ENCODE measurements around the gene PML. TPM values are rescaled to one million over a fixed set of nuclear protein-coding genes. Genes with fewer than 3 reads are reported as not detected.

Gene PML
- total and polyA plus RNA-seq, 2 of the 4 experiments (the other 2 are of a cell fraction), result 8.8 to 22.6 TPM

- no peak for TF ChIP-seq FOS (IDR thresholded peaks at IDR 0.05; ENCODE audit: low read depth, low read length)
Measured at GRCh38 chr15:73986055-73986775, 8.3 kb upstream of the PML start (continued).

DNA sequence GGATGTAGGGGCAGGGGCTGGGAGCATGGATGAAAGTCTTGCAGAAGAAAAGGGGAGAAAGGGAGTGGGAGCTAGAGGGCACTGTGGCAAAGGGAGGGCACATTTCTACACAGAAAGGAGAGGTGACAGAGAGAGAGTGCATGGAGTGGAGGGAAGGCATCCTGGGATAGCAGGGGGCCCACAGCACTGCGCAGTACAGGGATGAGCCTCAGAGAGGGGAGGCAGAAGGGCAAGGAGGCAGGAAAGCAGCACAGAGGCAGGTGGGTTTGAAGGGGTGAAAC lies 7.8 kb upstream of the PML start:
- Histone ChIP-seq H3K27me3 (ENCODE audit: control insufficient read depth, insufficient read depth, low read length) (no peaks in the 10 kb centered on the region), H3K9ac (ENCODE audit: low read depth, low read length) (no peak overlapping the region), H3K4me2 (ENCODE audit: low read depth, low read length) (no peak overlapping the region), H3K14ac (replicated peaks; ENCODE audit: low read depth, low read length) (no peak overlapping the region), H2BK20ac (ENCODE audit: low read depth, low read length) (no peak overlapping the region), H2BK120ac (ENCODE audit: low read depth, low read length) (peak overlapping the region; percentile 16; the same call in 1 of the 2 replicates), H4K91ac (ENCODE audit: insufficient read depth, low read depth, low read length) (no peak overlapping the region), H3K4ac (ENCODE audit: low read depth, low read length) (peak overlapping the region; percentile 16; the same call in 1 of the 2 replicates), H4K8ac (ENCODE audit: low read depth in 2 of 2, low read length in 2 of 2) (no peak overlapping the region), H3K27ac (ENCODE audit: insufficient read depth, low read length) (no peak overlapping the region), H4K20me1 (ENCODE audit: insufficient read depth, low read length) (no peaks in the 10 kb centered on the region), H2BK15ac (ENCODE audit: low read depth, low read length) (no peak overlapping the region), H3K4me1 (ENCODE audit: control insufficient read depth, insufficient read depth, low read length) (peaks cover 54% of the 10 kb centered on the region), H3K23ac (ENCODE audit: low read depth, low read length) (no peak overlapping the region), H3K18ac (ENCODE audit: low read depth, low read length) (no peak overlapping the region), H3K9me1 (ENCODE audit: insufficient read depth, low read length) (peaks cover 47% of the 10 kb centered on the region), H3K36me3 (ENCODE audit: control insufficient read depth, insufficient read depth, low read length) (no peaks in the 10 kb centered on the region), H3K4me3 (ENCODE audit: insufficient read depth, low read depth, low read length) (no peak overlapping the region), H2AK5ac (ENCODE audit: low read depth, low read length) (peak overlapping the region; percentile 30; the same call in 1 of the 2 replicates), H2BK5ac (ENCODE audit: low read depth, low read length, poor library complexity, severe bottlenecking) (peak overlapping the region; percentile 12), H3K56ac (ENCODE audit: extremely low read depth, insufficient read depth, low read length) (no peak overlapping the region), H4K5ac (ENCODE audit: low read depth, low read length) (peak overlapping the region; percentile 11; the same call in 1 of the 2 replicates), H2AFZ (replicated peaks; ENCODE audit: low read length, poor library complexity) (peak overlapping the region; percentile 46), H2AK9ac (replicated peaks; ENCODE audit: low read depth, low read length, poor library complexity) (peak overlapping the region; percentile 32), H3K79me1 (ENCODE audit: low read depth in 1 of 2, low read length in 2 of 2) (peaks cover 0 to 40% of the 10 kb centered on the region in 2 experiments; a peak in 3 of 4 replicates), H3K9me3 (ENCODE audit: control insufficient read depth, insufficient read depth, low read length) (no peaks in the 10 kb centered on the region)
- POLR2A ChIA-PET (ENCODE audit: unreplicated experiment), result no interaction called here
- CTCF ChIA-PET, result no interaction called here
- dilution Hi-C loops (cut with HindIII; ENCODE audit: low sequenced_read_pairs, unreplicated experiment) (no loop called here), in situ Hi-C loops (cut with MboI; ENCODE audit: low sequenced_read_pairs) (no loop called here), intact Hi-C loops (cut with micrococcal nuclease) (no loop called here)
- TF ChIP-seq MXI1 (IDR thresholded peaks at IDR 0.05; ENCODE audit: borderline replicate concordance, low read depth, low read length), result no peak
- no peak for TF ChIP-seq SMC3 (IDR thresholded peaks at IDR 0.05; ENCODE audit: low read depth, low read length)
- no peak for TF ChIP-seq NFE2L2 (IDR thresholded peaks at IDR 0.05; ENCODE audit: low read depth, low read length)
- TF ChIP-seq MAFK (IDR thresholded peaks at IDR 0.05; ENCODE audit: low read depth, low read length), result no peak
- no peak for TF ChIP-seq ELK1 (IDR thresholded peaks at IDR 0.05; ENCODE audit: borderline replicate concordance, low read depth, low read length)
- no peak for TF ChIP-seq CHD1 (IDR thresholded peaks at IDR 0.05; ENCODE audit: low read depth, low read length)
- TF ChIP-seq RAD21 (IDR thresholded peaks at IDR 0.05; ENCODE audit: low read length), result no peak
- no peak for TF ChIP-seq POLR2A (IDR thresholded peaks at IDR 0.05; ENCODE audit: low read depth, low read length)
- TF ChIP-seq RFX5 (IDR thresholded peaks at IDR 0.05; ENCODE audit: low read depth, low read length), result no peak
- TF ChIP-seq CTCF (conservative IDR thresholded peaks at IDR 0.05; ENCODE audit: low read depth, low read length), result no peak
- TF ChIP-seq CEBPB (IDR thresholded peaks at IDR 0.05; ENCODE audit: low read depth, low read length), result no peak
- no peak for TF ChIP-seq FOS (IDR thresholded peaks at IDR 0.05; ENCODE audit: low read depth, low read length)
- TF ChIP-seq, protein P1, sequence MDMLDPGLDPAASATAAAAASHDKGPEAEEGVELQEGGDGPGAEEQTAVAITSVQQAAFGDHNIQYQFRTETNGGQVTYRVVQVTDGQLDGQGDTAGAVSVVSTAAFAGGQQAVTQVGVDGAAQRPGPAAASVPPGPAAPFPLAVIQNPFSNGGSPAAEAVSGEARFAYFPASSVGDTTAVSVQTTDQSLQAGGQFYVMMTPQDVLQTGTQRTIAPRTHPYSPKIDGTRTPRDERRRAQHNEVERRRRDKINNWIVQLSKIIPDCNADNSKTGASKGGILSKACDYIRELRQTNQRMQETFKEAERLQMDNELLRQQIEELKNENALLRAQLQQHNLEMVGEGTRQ (IDR thresholded peaks at IDR 0.05; ENCODE audit: low read depth, low read length), result no peak
- TF ChIP-seq MAZ (IDR thresholded peaks at IDR 0.05; ENCODE audit: borderline replicate concordance, low read depth, low read length), result no peak
- BruUV-seq (replicated peaks), result no TSS peak
- no peak for ATAC-seq (ENCODE audit: low read depth)
- no peak for DNase-seq
- WGBS, 2 experiments (ENCODE audit: extremely low coverage in 2 of 2, insufficient read length in 1 of 2), result 100% methylated on average over 1 of the region's 1 CpG; no CpG with 5 or more reads in 1 of the 2 experiments

All from IMR-90 (cell line).